ENCODE data around the gene TAS2R20.

- no peak for TF ChIP-seq ZBTB1 (tag by site-specific recombination; IDR thresholded peaks at IDR 0.05)
- no peak for TF ChIP-seq REPIN1 (tag by site-specific recombination; IDR thresholded peaks at IDR 0.05; ENCODE audit: low read depth)
- no peak for TF ChIP-seq ZNF561 (tag by site-specific recombination; IDR thresholded peaks at IDR 0.05; ENCODE audit: borderline replicate concordance)
- TF ChIP-seq, protein P1, sequence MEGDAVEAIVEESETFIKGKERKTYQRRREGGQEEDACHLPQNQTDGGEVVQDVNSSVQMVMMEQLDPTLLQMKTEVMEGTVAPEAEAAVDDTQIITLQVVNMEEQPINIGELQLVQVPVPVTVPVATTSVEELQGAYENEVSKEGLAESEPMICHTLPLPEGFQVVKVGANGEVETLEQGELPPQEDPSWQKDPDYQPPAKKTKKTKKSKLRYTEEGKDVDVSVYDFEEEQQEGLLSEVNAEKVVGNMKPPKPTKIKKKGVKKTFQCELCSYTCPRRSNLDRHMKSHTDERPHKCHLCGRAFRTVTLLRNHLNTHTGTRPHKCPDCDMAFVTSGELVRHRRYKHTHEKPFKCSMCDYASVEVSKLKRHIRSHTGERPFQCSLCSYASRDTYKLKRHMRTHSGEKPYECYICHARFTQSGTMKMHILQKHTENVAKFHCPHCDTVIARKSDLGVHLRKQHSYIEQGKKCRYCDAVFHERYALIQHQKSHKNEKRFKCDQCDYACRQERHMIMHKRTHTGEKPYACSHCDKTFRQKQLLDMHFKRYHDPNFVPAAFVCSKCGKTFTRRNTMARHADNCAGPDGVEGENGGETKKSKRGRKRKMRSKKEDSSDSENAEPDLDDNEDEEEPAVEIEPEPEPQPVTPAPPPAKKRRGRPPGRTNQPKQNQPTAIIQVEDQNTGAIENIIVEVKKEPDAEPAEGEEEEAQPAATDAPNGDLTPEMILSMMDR (tag by site-specific recombination; IDR thresholded peaks at IDR 0.05): no peak
- no peak for TF ChIP-seq ZBTB17 (tag by site-specific recombination; IDR thresholded peaks at IDR 0.05)
- no peak for TF ChIP-seq ZNF768 (tag by site-specific recombination; IDR thresholded peaks at IDR 0.05)
- TF ChIP-seq ZNF2 (tag by site-specific recombination; IDR thresholded peaks at IDR 0.05): no peak
- no peak for TF ChIP-seq TCF7L2 (IDR thresholded peaks at IDR 0.05; ENCODE audit: borderline replicate concordance, low read depth, low read length)
- no peak for TF ChIP-seq ZBTB44 (tag by site-specific recombination; IDR thresholded peaks at IDR 0.05)
- no peak for TF ChIP-seq ZNF660 (tag by site-specific recombination; IDR thresholded peaks at IDR 0.05)
These were observed 9.5 kb upstream of the TAS2R20 start for GRCh38 chr12:11007608-11008007.

All from HEK293 (cell line).